BE2C (cell line): ENCODE measurements around the gene VPS26A.

Experiments
- DNase-seq: peaks from one replicate; pipeline ENCODE4 v3.0.0-alpha.2; 2020
- H3K27me3 ChIP-seq: fragments of 250-450 bp; sonication (Bioruptor Pico); 2 replicates; pipeline ENCODE4 v1.5.1; 2020; ENCODE audit warnings: mild to moderate bottlenecking
- H3K36me3 ChIP-seq: fragments of 250-450 bp; sonication (Bioruptor Pico); 2 replicates; pipeline ENCODE4 v1.5.1; 2020; ENCODE audit warnings: mild to moderate bottlenecking
- H3K4me1 ChIP-seq: fragments of 250-450 bp; sonication (Bioruptor Pico); 2 replicates; pipeline ENCODE4 v1.5.1; 2020
- H3K4me3 ChIP-seq: 2 replicates; pipeline ENCODE4 v1.5.1; 2011; ENCODE audit warnings: low read depth, low read length
- H3K9me3 ChIP-seq: fragments of 250-450 bp; sonication (Bioruptor Pico); 2 replicates; pipeline ENCODE4 v1.5.1; 2020
- CTCF ChIP-seq: IDR thresholded peaks from 2 replicates; pipeline ENCODE4 v1.5.1; 2012; ENCODE audit warnings: mild to moderate bottlenecking, low read depth, low read length

Gene VPS26A

GRCh38 chr10:69181433-69181832 is 57.5 kb downstream of the VPS26A start:
- no peak for TF ChIP-seq CTCF
- DNase-seq = no peak
- H3K4me3 ChIP-seq = peak overlapping the region; percentile 100
- no peaks in the 10 kb centered on the region for H3K9me3 ChIP-seq
- no peaks in the 10 kb centered on the region for H3K27me3 ChIP-seq
- peaks cover 19% of the 10 kb centered on the region for H3K36me3 ChIP-seq
- peaks cover 3% of the 10 kb centered on the region; the same call in 1 of the 2 replicates for H3K4me1 ChIP-seq

- H3K4me3 ChIP-seq = no peak overlapping the region
- peaks cover 19% of the 10 kb centered on the region for H3K36me3 ChIP-seq
- H3K4me1 ChIP-seq = peaks cover 3% of the 10 kb centered on the region; the same call in 1 of the 2 replicates
- TF ChIP-seq CTCF = no peak
- no peak for DNase-seq
- no peaks in the 10 kb centered on the region for H3K27me3 ChIP-seq
- no peaks in the 10 kb centered on the region for H3K9me3 ChIP-seq
Measured at GRCh38 chr10:69182005-69182404, 58.0 kb downstream of the VPS26A start.

- no peak for DNase-seq
- Histone ChIP-seq H3K36me3 (peaks cover 44% of the 10 kb centered on the region), H3K27me3 (no peaks in the 10 kb centered on the region)
Measured at GRCh38 chr10:69186524-69186923, 62.5 kb downstream of the VPS26A start.

GRCh38 chr10:69201045-69201444 is 77.1 kb downstream of the VPS26A start:
- peaks cover 57% of the 10 kb centered on the region for H3K36me3 ChIP-seq

More at GRCh38 chr10:69186524-69186923, 62.5 kb downstream of the VPS26A start:
- H3K4me3 ChIP-seq = no peak overlapping the region
- no peaks in the 10 kb centered on the region for H3K9me3 ChIP-seq
- TF ChIP-seq CTCF = no peak
- H3K4me1 ChIP-seq = peaks cover under 1% of the 10 kb centered on the region; the same call in 1 of the 2 replicates

GRCh38 chr10:69202332-69202731 is 78.4 kb downstream of the VPS26A start:
- no peak for TF ChIP-seq CTCF
- no peaks in the 10 kb centered on the region for H3K4me1 ChIP-seq

More at GRCh38 chr10:69201045-69201444, 77.1 kb downstream of the VPS26A start:
- no peak for DNase-seq
- H3K4me3 ChIP-seq = no peak overlapping the region
- no peak for TF ChIP-seq CTCF
- no peaks in the 10 kb centered on the region for H3K27me3 ChIP-seq
- no peaks in the 10 kb centered on the region for H3K9me3 ChIP-seq
- H3K4me1 ChIP-seq = no peaks in the 10 kb centered on the region

GRCh38 chr10:69208761-69209160 is 84.8 kb downstream of the VPS26A start:
- DNase-seq = no peak
- no peak for TF ChIP-seq CTCF
- Histone ChIP-seq H3K36me3 (peaks cover 37% of the 10 kb centered on the region), H3K27me3 (no peaks in the 10 kb centered on the region), H3K4me1 (no peaks in the 10 kb centered on the region), H3K4me3 (no peak overlapping the region), H3K9me3 (no peaks in the 10 kb centered on the region)

More at GRCh38 chr10:69202332-69202731, 78.4 kb downstream of the VPS26A start:
- H3K36me3 ChIP-seq = peaks cover 57% of the 10 kb centered on the region
- H3K27me3 ChIP-seq = no peaks in the 10 kb centered on the region
- no peak for DNase-seq
- H3K9me3 ChIP-seq = no peaks in the 10 kb centered on the region
- no peak overlapping the region for H3K4me3 ChIP-seq
